K562 (cell line): ENCODE data around the gene TMEM19. TPM values are rescaled to one million over a fixed set of nuclear protein-coding genes. Genes with fewer than 3 reads are reported as not detected.
A peak's percentile ranks its signal among the peaks of the same experiment; 100 is the strongest.

ENCODE experiments used
- ETV5 ChIP-seq: sonication (generic); formaldehyde crosslinking; IDR thresholded peaks from 2 replicates; pipeline ENCODE4 v1.4.0; 2020; ENCODE audit warnings: low read depth, mild to moderate bottlenecking, missing genetic modification reagents
- FOSL1 ChIP-seq: fragments of 200-800 bp; sonication (Bioruptor generic); conservative IDR thresholded peaks from 2 replicates; pipeline ENCODE4 v1.6.1; 2016; ENCODE audit warnings: missing genetic modification characterization, missing compliant biosample characterization
- HOMEZ ChIP-seq: fragments of 250-450 bp; sonication (Bioruptor Pico); IDR thresholded peaks from 2 replicates; pipeline ENCODE4 v1.4.0; 2020; ENCODE audit warnings: mild to moderate bottlenecking, moderate library complexity
- HOXB6 ChIP-seq: fragments of 250-450 bp; sonication (Bioruptor Pico); IDR thresholded peaks from 2 replicates; pipeline ENCODE4 v1.5.1; 2022; ENCODE audit warnings: mild to moderate bottlenecking, borderline replicate concordance
- IFI16 ChIP-seq: fragments of 250-450 bp; sonication (Bioruptor Pico); IDR thresholded peaks from 2 replicates; pipeline ENCODE4 v2.1.2; 2022; ENCODE audit warnings: mild to moderate bottlenecking, inconsistent platforms
- MTA3 ChIP-seq: fragments of 450-650 bp; formaldehyde crosslinking; IDR thresholded peaks from 2 replicates; pipeline ENCODE4 v1.6.1; 2017; ENCODE audit warnings: mild to moderate bottlenecking, borderline replicate concordance
- NELFE ChIP-seq: IDR thresholded peaks from 2 replicates; pipeline ENCODE4 v1.6.1; 2011; ENCODE audit warnings: mild to moderate bottlenecking; ENCODE audit not compliant: insufficient read depth, insufficient read length
- OTX1 ChIP-seq: fragments of 450-650 bp; formaldehyde crosslinking; IDR thresholded peaks from 2 replicates; pipeline ENCODE4 v1.4.0; 2022; ENCODE audit warnings: mild to moderate bottlenecking
- RBFOX2 ChIP-seq: fragments of 200-400 bp; formaldehyde crosslinking; IDR thresholded peaks from 2 replicates; pipeline ENCODE4 v1.6.1; 2017; ENCODE audit warnings: low read depth, mild to moderate bottlenecking, low read length, moderate library complexity
- RNF2 ChIP-seq: sonication (generic); IDR thresholded peaks from 2 replicates; pipeline ENCODE4 v1.6.1; 2016
- SMARCA5 ChIP-seq: fragments of 450-650 bp; IDR thresholded peaks from 2 replicates; pipeline ENCODE4 v1.6.1; 2016
- SP2 ChIP-seq: IDR thresholded peaks from 2 replicates; pipeline ENCODE4 v1.6.1; 2011; ENCODE audit warnings: mild to moderate bottlenecking, low read depth, low read length, moderate library complexity; ENCODE audit not compliant: poor library complexity, severe bottlenecking; ENCODE audit errors: extremely low read depth
- STAT5A ChIP-seq: IDR thresholded peaks from 2 replicates; pipeline ENCODE4 v1.6.1; 2012; ENCODE audit warnings: low read length, inconsistent platforms, borderline replicate concordance
- YY1 ChIP-seq, 3 experiments: IDR thresholded peaks; 2 replicates each; pipeline ENCODE4 v1.6.1; 2011; ENCODE audit warnings: low read length in 2 of 3, mild to moderate bottlenecking in 2 of 3, moderate library complexity in 2 of 3, borderline replicate concordance in 1 of 3, control low read depth in 1 of 3, low read depth in 1 of 3; ENCODE audit not compliant: insufficient read depth in 3 of 3, insufficient replicate concordance in 2 of 3, control insufficient read depth in 1 of 3, insufficient read length in 1 of 3; ENCODE audit errors: extremely low read depth in 1 of 3
- ZFX ChIP-seq: sonication (generic); formaldehyde crosslinking; IDR thresholded peaks from 2 replicates; pipeline ENCODE4 v1.8.0; 2022; ENCODE audit warnings: mild to moderate bottlenecking, missing genetic modification reagents, moderate library complexity
- ZKSCAN8 ChIP-seq: fragments of 200-800 bp; sonication (Bioruptor generic); IDR thresholded peaks from 2 replicates; pipeline ENCODE4 v1.6.1; 2016; ENCODE audit warnings: missing genetic modification characterization, missing compliant biosample characterization
- ZNF449 ChIP-seq: fragments of 250-450 bp; sonication (Bioruptor Pico); IDR thresholded peaks from 2 replicates; pipeline ENCODE4 v1.8.0; 2022; ENCODE audit warnings: moderate library complexity, mild to moderate bottlenecking, inconsistent platforms
- ZNF57 ChIP-seq: fragments of 450-650 bp; formaldehyde crosslinking; IDR thresholded peaks from 2 replicates; pipeline ENCODE4 v1.4.0; 2020; ENCODE audit warnings: mild to moderate bottlenecking, moderate library complexity
- polyA plus RNA-seq, 8 experiments: library from polyadenylated mRNA; depleted of rRNA in 4 of 8; stranded (reverse) in 5 of 8; unstranded in 3 of 8; fragments of >200 nt; fragmentation: Nextera tagmentation in 2 of 8; fragmentation: Illumina TruSeq in 1 of 8; extraction: Ambion mirVana in 2 of 8; extraction: Trizol in 1 of 8; gene quantifications; 2 replicates each; pipeline versions ENCODE4 v1.2.1 to v1.2.3, GENCODE V29; 2011 to 2014; ENCODE audit warnings: inconsistent platforms in 1 of 8, missing spikeins in 1 of 8
- total RNA-seq, 7 experiments: library from RNA; depleted of rRNA in 6 of 7; stranded (reverse); fragments of >200 nt in 6 of 7; fragmentation: Illumina TruSeq in 2 of 7; extraction: Trizol in 2 of 7; gene quantifications; 2 replicates each; pipeline versions ENCODE4 v1.2.1 to v1.2.3, GENCODE V29; 2011 to 2021; ENCODE audit warnings: low replicate concordance in 1 of 7
- TF ChIP-seq, protein P1 (sequence below): fragments of 250-450 bp; sonication (Bioruptor Pico); IDR thresholded peaks from 2 replicates; pipeline ENCODE4 v1.5.0; 2020; ENCODE audit warnings: mild to moderate bottlenecking
- TF ChIP-seq, protein P2 (sequence below): fragments of 450-650 bp; formaldehyde crosslinking; conservative IDR thresholded peaks from 2 replicates; pipeline ENCODE4 v1.4.0; 2022; ENCODE audit warnings: mild to moderate bottlenecking, missing genetic modification characterization
- TF ChIP-seq, protein P3 (sequence below): fragments of 250-450 bp; sonication (Bioruptor Pico); IDR thresholded peaks from 2 replicates; pipeline ENCODE4 v1.5.0; 2021

Gene TMEM19
- total and polyA plus RNA-seq, 9 of the 15 experiments (the other 6 are each of a cell fraction or from before 2014, with no cell fraction given): 8.2 to 24.2 (median 17.2) TPM

GRCh38 chr12:71662849-71663560 lies 22.9 kb upstream of the TMEM19 start (continued):
- TF ChIP-seq ZNF449 (CRISPR knock-in tag): no peak
- TF ChIP-seq, protein P1, sequence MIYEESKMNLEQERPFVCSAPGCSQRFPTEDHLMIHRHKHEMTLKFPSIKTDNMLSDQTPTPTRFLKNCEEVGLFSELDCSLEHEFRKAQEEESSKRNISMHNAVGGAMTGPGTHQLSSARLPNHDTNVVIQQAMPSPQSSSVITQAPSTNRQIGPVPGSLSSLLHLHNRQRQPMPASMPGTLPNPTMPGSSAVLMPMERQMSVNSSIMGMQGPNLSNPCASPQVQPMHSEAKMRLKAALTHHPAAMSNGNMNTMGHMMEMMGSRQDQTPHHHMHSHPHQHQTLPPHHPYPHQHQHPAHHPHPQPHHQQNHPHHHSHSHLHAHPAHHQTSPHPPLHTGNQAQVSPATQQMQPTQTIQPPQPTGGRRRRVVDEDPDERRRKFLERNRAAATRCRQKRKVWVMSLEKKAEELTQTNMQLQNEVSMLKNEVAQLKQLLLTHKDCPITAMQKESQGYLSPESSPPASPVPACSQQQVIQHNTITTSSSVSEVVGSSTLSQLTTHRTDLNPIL (CRISPR knock-in tag): no peak
- no peak for TF ChIP-seq NELFE
- 0 out of 2 replicates have a peak, but pooled peaks have one; percentile 17 for TF ChIP-seq RNF2
- no peak for TF ChIP-seq OTX1 (CRISPR knock-in tag)
- peak in 2 of 3 experiments; percentile 17 to 29 for TF ChIP-seq YY1 (IDR thresholded peaks at IDR 0.05; ENCODE audit: borderline replicate concordance in 1 of 3, control insufficient read depth in 1 of 3, extremely low read depth in 1 of 3, insufficient read depth in 3 of 3, insufficient read length in 1 of 3, insufficient replicate concordance in 2 of 3, low read depth in 1 of 3, low read length in 2 of 3)
- TF ChIP-seq HOXB6 (CRISPR knock-in tag): no peak
- TF ChIP-seq RBFOX2: no peak
- TF ChIP-seq ZKSCAN8: no peak
- peak; percentile 17; the same call in 1 of the 2 replicates for TF ChIP-seq MTA3
- 0 out of 2 replicates have a peak, but pooled peaks have one; percentile 22 for TF ChIP-seq ETV5 (CRISPR knock-in tag)
- TF ChIP-seq HOMEZ: no peak
- no peak for TF ChIP-seq SMARCA5
- no peak for TF ChIP-seq SP2
- peak; percentile 75 for TF ChIP-seq ZFX (CRISPR knock-in tag)
- TF ChIP-seq ZNF57 (CRISPR knock-in tag): no peak
- TF ChIP-seq, protein P2, sequence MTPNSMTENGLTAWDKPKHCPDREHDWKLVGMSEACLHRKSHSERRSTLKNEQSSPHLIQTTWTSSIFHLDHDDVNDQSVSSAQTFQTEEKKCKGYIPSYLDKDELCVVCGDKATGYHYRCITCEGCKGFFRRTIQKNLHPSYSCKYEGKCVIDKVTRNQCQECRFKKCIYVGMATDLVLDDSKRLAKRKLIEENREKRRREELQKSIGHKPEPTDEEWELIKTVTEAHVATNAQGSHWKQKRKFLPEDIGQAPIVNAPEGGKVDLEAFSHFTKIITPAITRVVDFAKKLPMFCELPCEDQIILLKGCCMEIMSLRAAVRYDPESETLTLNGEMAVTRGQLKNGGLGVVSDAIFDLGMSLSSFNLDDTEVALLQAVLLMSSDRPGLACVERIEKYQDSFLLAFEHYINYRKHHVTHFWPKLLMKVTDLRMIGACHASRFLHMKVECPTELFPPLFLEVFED (CRISPR knock-in tag): no peak
- no peak for TF ChIP-seq IFI16
- no peak; the same call in 1 of the 2 replicates for TF ChIP-seq STAT5A
- no peak for TF ChIP-seq FOSL1
- TF ChIP-seq, protein P3, sequence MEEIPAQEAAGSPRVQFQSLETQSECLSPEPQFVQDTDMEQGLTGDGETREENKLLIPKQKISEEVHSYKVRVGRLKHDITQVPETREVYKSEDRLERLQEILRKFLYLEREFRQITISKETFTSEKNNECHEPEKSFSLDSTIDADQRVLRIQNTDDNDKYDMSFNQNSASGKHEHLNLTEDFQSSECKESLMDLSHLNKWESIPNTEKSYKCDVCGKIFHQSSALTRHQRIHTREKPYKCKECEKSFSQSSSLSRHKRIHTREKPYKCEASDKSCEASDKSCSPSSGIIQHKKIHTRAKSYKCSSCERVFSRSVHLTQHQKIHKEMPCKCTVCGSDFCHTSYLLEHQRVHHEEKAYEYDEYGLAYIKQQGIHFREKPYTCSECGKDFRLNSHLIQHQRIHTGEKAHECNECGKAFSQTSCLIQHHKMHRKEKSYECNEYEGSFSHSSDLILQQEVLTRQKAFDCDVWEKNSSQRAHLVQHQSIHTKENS (CRISPR knock-in tag): no peak
